ENCODE results near the gene RIPOR3.

RIPOR3 gene

GRCh38 chr20:50609438-50609989 lies 81.8 kb downstream of the RIPOR3 start:
- DNase-seq (ENCODE audit: low spot score) (peak; percentile 83), ATAC-seq (ENCODE audit: low read depth) (no peak)
- Histone ChIP-seq H3K4me3 (ENCODE audit: severe bottlenecking) (no peak overlapping the region), H3K4me1 (ENCODE audit: insufficient read depth, poor library complexity, severe bottlenecking) (no peaks in the 10 kb centered on the region), H3K36me3 (ENCODE audit: low read depth) (no peaks in the 10 kb centered on the region), H3K27ac (ENCODE audit: poor library complexity, severe bottlenecking) (no peak overlapping the region), H3K27me3 (ENCODE audit: insufficient read depth, poor library complexity, severe bottlenecking) (no peaks in the 10 kb centered on the region), H3K9me3 (ENCODE audit: severe bottlenecking) (no peaks in the 10 kb centered on the region)
- TF ChIP-seq CTCF (IDR thresholded peaks at IDR 0.05; ENCODE audit: poor library complexity, severe bottlenecking) = no peak

GRCh38 chr20:50608750-50609104 lies 82.6 kb downstream of the RIPOR3 start:
- no peak for ATAC-seq (ENCODE audit: low read depth)
- no peak for TF ChIP-seq CTCF (IDR thresholded peaks at IDR 0.05; ENCODE audit: poor library complexity, severe bottlenecking)
- H3K4me1 ChIP-seq (ENCODE audit: insufficient read depth, poor library complexity, severe bottlenecking) = no peaks in the 10 kb centered on the region
- no peaks in the 10 kb centered on the region for H3K36me3 ChIP-seq (ENCODE audit: low read depth)
- H3K4me3 ChIP-seq (ENCODE audit: severe bottlenecking) = no peak overlapping the region
- no peaks in the 10 kb centered on the region for H3K9me3 ChIP-seq (ENCODE audit: severe bottlenecking)
- no peak for DNase-seq (ENCODE audit: low spot score)
- no peak overlapping the region for H3K27ac ChIP-seq (ENCODE audit: poor library complexity, severe bottlenecking)
- H3K27me3 ChIP-seq (ENCODE audit: insufficient read depth, poor library complexity, severe bottlenecking) = no peaks in the 10 kb centered on the region

GRCh38 chr20:50607850-50608749 lies 83.2 kb downstream of the RIPOR3 start:
- no peak for TF ChIP-seq CTCF (IDR thresholded peaks at IDR 0.05; ENCODE audit: poor library complexity, severe bottlenecking)
- ATAC-seq (ENCODE audit: low read depth) (peak; percentile 21; the same call in 2 of the 3 replicates), DNase-seq (ENCODE audit: low spot score) (peak; percentile 87)
- no peak overlapping the region for H3K27ac ChIP-seq (ENCODE audit: poor library complexity, severe bottlenecking)
- no peaks in the 10 kb centered on the region for H3K27me3 ChIP-seq (ENCODE audit: insufficient read depth, poor library complexity, severe bottlenecking)
- no peaks in the 10 kb centered on the region for H3K36me3 ChIP-seq (ENCODE audit: low read depth)
- H3K9me3 ChIP-seq (ENCODE audit: severe bottlenecking) = no peaks in the 10 kb centered on the region
- H3K4me3 ChIP-seq (ENCODE audit: severe bottlenecking) = no peak overlapping the region
- H3K4me1 ChIP-seq (ENCODE audit: insufficient read depth, poor library complexity, severe bottlenecking) = no peaks in the 10 kb centered on the region

GRCh38 chr20:50607436-50607835 lies 83.9 kb downstream of the RIPOR3 start:
- ATAC-seq (ENCODE audit: low read depth) (peak; percentile 2; the same call in 1 of the 3 replicates), DNase-seq (ENCODE audit: low spot score) (peak; percentile 83)
- no peak overlapping the region for H3K27ac ChIP-seq (ENCODE audit: poor library complexity, severe bottlenecking)

More at GRCh38 chr20:50607436-50607835, 83.9 kb downstream of the RIPOR3 start:
- no peak for TF ChIP-seq CTCF (IDR thresholded peaks at IDR 0.05; ENCODE audit: poor library complexity, severe bottlenecking)
- no peaks in the 10 kb centered on the region for H3K4me1 ChIP-seq (ENCODE audit: insufficient read depth, poor library complexity, severe bottlenecking)
- H3K9me3 ChIP-seq (ENCODE audit: severe bottlenecking) = no peaks in the 10 kb centered on the region
- no peaks in the 10 kb centered on the region for H3K36me3 ChIP-seq (ENCODE audit: low read depth)
- no peak overlapping the region for H3K4me3 ChIP-seq (ENCODE audit: severe bottlenecking)
- H3K27me3 ChIP-seq (ENCODE audit: insufficient read depth, poor library complexity, severe bottlenecking) = no peaks in the 10 kb centered on the region
